GM18951 (cell line): ENCODE measurements around the gene EFCAB6.

Experiments used
- POLR2A ChIP-seq: IDR thresholded peaks from 4 replicates; pipeline ENCODE4 v1.6.1; 2011; ENCODE audit warnings: mild to moderate bottlenecking; ENCODE audit not compliant: insufficient read length, insufficient read depth; ENCODE audit errors: extremely low read depth
- in situ Hi-C: fragments of 300-500 bp; cut with MboI; formaldehyde crosslinking; loops from one replicate; pipeline ENCODE4 v1.12.0; 2022; ENCODE audit warnings: low sequenced_read_pairs, mixed read lengths, inconsistent platforms; ENCODE audit not compliant: unreplicated experiment

The EFCAB6 gene

DNA sequence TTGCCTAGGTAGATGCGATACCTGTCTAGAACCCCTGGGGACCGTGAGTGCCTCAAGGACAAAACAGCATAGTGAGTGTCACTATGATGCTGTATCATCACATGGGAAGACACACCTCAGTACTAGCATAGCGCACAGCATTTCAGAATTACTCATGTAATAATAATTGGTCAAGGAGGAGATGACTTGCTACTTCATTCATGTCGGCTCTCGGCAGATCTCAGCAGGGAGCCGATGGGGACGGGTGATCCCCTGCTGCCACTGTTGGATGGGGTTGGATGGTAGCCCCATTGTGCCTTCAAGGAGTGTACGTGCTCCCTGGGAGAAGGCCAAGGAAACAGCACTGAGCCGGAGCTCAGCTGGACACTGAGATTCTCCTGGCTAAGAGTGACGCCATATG, 186.9 kb downstream of the EFCAB6 start:
- in situ Hi-C loops = no loop called here
- no peak for TF ChIP-seq POLR2A

DNA sequence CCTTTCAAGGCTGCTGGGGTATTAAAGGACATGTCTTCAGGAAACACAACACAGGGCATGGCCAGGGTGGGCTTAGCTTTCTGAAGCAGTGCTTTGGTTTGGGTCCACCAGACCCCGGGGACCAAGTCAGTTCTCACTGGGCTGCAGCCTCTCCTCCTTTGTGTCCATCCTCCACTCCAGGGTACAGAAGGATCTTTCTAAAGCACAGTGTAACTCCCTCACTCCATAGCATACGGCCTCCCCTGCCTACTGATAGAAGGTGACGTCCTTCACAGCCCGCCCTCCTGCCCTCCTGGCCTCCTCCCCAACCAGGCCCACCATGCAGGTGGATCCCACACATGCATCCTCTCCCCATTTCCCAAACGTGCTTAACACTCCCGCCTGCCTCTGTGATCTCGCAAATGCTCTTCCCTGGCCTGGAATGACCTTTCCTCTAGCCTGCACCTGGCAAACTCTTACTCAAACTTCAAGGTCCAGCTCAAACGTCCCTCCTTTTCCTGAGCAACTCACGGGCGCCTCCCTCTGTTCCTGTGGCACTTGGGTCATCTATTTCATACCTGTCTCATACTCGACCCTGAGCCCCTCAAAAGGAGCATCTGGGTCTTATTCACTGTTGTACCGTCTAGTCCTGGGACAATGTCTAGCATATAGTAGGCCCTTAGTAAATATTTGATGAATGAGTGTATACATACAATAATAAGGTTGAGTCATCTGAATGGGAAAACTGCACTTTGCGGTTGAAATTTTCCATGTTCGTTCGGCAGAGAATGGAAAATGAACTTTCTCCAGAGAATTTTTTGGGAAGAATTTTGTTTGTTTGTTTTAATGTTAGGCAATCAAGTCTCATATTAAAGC, 187.7 kb downstream of the EFCAB6 start:
- in situ Hi-C loops = no loop called here
- TF ChIP-seq POLR2A = no peak

DNA sequence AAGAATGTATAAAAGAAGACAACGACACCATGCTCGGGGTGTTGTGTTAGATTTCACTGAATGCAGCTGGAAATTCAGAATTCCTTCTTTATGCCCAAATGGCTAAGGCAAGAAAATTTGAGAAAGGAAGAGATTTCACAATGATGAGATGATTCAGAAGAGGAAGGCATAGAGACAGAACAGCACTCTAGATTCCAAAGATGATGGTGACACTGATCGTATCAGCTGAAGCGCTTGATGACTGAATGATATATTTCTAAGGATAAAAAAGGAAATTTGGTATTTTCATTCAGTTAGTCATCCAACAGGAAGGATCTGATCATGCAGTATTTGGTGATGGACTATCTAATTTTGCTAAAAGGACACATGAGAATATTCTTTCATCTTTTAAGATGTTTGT, 189.2 kb downstream of the EFCAB6 start:
- in situ Hi-C loops = no loop called here
- TF ChIP-seq POLR2A = no peak

DNA sequence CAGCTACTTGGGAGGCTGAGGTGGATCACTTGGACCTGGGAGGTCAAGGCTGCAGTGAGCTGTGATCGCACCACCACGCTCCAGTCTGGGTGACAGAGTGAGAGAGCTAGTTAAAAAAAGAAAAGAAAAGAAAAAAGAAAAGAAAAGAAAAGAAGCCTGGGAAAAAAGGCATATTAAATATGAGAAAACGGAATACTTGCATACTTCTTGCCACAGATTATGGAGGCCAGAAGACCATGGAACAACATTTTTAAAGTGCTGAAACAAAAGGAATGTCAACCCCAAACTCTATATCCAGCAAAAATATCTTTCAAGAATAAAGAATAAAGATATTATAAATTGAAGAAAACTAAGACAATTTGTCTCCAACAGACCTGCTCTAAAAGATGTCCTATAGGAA, 191.9 kb downstream of the EFCAB6 start:
- TF ChIP-seq POLR2A = no peak
- in situ Hi-C loops = no loop called here

DNA sequence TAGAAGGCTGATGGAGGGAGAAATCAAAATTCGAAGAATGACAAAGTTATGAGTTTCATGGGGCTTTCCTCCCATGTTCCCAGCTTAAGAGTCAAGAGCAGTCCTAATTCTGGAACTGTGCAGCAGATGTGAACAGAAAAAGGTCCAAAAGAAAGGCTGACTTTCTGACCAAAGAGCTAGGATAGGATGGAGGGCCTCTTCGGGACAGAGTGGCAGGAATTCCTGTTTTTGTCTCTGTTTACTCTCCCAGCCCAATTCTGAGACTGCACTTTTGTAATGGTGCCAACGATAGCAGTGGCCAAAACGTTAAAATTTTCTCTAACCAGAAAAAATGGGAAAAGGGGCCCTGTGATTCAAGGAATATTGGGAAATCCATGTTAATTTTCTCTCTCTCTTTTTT, 193.6 kb downstream of the EFCAB6 start:
- TF ChIP-seq POLR2A = no peak
- in situ Hi-C loops = no loop called here

DNA sequence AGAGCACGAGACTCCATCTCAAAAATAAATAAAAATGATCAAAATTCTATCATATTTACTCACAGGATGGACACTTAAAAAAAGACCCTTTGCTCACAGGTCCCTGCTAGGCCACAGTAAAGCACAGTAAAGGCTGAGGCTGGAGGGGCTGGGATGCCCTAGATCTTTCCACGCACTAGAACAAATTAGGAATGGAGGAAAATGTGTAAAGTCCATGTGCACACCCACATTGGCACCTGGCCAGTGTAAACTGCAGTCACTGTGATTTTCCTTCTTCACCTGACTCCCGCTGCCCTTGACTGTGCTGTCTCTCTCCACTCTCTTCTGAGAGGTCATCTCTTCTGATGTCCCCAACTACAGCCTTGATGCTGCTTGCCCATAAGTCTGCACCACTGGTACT, 195.5 kb downstream of the EFCAB6 start:
- in situ Hi-C loops = no loop called here
- TF ChIP-seq POLR2A = no peak

DNA sequence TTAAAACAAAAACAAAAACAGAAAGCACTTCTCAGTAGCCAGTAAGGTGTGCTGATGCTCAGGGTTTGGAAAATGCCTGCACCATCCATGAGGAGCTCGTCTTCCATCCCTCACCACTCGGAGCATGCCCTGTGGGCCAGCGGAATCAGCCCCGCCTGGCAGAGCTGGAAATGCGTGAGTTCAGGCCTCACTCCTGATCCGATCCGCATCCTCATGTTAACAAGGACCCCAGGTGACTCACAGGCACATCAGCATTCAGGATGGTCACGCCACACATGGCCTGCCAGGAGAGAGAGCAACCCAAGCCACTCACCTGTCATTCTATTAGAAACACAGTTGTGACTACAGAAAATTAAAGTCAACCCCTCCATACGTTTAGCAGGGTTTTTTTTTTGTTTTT, 211.8 kb downstream of the EFCAB6 start:
- in situ Hi-C loops = no loop called here

DNA sequence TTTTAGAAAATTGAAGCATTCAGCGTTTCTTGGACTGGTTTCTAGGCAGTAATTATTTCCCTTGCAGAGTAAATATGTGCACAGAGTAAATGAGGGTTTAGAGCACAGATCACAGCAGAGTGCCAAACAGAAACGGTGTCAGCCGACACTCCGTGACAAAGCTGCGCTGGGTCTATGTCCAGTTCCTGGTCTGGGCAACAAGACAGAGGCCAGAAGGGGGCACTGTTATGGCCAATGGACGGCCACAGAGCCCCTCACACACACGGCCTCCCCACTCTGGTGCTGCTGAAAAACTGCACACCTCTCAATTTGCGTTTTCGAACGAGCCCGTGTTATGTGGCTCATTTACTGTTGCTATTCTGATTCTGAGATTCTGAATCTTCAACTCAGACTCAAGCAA, 219.6 kb downstream of the EFCAB6 start:
- TF ChIP-seq POLR2A = no peak
- in situ Hi-C loops = no loop called here

More for the DNA sequence above, 211.8 kb downstream of the EFCAB6 start:
- TF ChIP-seq POLR2A = no peak

DNA sequence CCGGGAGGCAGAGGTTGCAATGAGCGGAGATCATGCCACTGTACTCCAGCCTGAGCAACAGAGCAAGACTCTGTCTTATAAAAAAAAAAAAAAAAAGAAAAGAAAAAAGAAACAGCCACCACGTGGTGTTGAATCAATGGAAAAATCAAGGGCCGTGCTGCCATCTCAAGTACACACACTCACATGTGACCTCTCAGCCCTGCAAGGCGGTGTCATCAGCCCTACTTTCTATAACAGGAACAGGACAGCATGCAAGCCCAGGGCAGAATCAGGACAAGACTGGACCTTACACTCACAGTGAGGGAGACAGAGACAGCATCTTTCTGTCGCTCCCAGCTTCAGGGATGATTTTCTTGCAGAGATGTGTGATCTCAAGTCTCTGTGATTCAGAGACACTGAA, 220.7 kb downstream of the EFCAB6 start:
- no peak for TF ChIP-seq POLR2A
- in situ Hi-C loops = no loop called here

DNA sequence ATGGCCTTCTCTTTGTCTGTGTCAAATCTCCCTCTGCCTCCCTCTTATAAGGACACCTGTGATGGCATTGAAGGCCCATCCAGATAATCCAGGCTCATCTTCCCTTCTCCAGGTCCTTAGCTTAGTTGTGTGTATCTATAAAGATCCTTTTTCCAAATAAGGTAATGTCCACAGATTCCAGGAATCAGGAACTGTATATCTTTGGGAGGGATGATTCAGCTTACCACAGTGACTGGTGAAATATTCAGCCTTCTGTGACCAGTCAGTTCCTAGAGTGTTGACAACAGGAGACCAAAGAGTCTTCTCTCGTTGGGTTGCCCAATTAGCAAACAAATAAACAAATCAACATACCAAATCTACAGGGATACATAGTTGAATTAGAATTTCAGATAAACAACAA, 224.5 kb downstream of the EFCAB6 start:
- TF ChIP-seq POLR2A = no peak
- in situ Hi-C loops = no loop called here

DNA sequence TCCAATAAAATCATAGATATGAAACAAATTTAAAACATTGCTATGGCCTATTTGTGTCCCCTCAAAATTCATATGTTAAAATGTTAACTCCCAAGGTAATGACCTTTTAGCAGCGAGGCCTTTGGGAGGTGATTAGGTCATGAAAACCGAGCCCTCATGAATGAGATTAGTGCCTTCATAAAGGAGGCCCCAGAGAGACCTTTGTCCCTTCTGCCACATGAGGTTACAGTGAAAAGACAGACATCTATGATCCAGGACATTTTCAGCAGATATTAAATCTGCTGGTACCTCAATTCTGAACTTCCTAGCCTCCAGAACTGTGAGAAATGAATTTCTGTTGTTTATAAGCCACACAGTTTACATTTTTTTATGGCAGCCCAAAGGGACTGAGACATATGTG, 228.6 kb downstream of the EFCAB6 start:
- no peak for TF ChIP-seq POLR2A
- in situ Hi-C loops = no loop called here

DNA sequence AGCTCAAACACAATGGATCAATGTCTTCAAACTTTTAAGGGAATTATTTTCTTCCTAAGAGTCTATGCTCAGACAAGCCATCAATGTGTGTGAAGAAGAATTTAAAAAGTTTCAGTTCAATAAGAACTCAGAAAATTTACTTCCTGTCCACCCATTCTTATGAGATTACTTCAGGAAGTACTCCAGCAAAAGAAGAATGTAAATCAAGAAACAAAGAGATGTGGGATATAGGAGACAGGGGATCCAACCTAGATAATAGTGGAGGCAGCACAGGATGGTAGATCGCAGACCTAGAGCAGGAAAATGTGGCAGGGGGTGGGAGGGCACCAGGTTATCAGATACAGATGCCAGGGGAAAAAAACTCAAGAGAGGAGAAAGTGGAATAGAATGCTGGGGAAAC, 229.7 kb downstream of the EFCAB6 start:
- no peak for TF ChIP-seq POLR2A
- in situ Hi-C loops = no loop called here

DNA sequence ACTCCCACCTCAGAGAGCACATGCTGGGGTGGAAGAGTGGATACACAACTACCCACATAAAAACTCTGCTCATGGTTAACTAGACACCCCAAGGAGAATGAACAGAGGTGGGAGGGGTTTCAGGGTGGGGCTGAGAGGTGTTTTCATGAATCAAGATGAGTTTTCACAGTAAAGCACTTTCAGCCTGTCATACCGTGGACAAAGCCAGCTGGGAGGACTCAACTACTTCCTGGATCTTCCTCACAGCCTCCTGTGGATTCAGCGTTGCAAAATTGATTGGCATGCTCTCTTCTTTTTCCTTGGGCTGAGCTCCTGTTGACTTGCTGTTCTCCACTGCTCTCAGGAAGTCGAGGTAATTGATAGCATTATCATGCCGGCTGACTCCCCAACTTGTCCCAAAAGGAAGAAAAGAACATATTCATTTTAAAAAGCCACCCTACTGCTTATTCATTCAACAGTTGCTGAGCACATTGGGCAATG, 231.8 kb downstream of the EFCAB6 start:
- TF ChIP-seq POLR2A = no peak
- in situ Hi-C loops = no loop called here

DNA sequence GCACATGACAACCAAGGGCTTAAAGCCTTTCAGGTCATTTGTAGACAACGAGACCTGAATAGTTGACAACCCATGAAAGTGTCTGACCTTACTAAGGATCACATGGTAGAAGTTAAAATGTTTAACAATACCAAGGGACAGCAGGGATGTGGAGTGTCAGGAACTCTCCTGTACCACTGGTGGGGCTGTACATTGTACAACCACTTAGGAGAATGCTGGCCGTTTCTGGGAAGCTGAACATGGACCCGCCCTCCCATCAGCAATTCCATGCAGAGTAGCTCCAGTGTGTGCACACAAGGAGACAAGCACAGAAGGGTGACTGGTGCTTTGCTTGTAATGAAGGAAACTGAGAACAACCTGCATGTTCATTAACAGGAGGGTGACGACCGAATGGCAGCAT, 237.4 kb downstream of the EFCAB6 start:
- in situ Hi-C loops = no loop called here
- TF ChIP-seq POLR2A = no peak
